Measurements from ENCODE around the gene C10orf95.

DNA sequence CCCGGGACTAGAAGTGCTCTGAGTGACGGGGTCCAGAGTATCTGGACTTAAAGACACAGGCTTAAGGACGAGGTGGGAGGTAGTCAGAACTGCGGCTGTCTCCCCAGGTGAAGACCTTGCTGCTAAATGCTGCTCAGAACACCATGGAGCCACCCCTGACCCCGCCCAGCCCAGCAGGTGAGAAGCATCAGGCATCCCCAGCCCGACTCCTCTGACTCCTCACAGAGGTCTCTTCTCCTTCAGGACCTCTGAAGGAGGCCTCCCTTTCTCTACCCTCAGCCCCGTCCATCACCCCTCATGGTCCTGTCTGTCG is 50.0 kb downstream of the C10orf95 start:
- TF ChIP-seq, protein P1, sequence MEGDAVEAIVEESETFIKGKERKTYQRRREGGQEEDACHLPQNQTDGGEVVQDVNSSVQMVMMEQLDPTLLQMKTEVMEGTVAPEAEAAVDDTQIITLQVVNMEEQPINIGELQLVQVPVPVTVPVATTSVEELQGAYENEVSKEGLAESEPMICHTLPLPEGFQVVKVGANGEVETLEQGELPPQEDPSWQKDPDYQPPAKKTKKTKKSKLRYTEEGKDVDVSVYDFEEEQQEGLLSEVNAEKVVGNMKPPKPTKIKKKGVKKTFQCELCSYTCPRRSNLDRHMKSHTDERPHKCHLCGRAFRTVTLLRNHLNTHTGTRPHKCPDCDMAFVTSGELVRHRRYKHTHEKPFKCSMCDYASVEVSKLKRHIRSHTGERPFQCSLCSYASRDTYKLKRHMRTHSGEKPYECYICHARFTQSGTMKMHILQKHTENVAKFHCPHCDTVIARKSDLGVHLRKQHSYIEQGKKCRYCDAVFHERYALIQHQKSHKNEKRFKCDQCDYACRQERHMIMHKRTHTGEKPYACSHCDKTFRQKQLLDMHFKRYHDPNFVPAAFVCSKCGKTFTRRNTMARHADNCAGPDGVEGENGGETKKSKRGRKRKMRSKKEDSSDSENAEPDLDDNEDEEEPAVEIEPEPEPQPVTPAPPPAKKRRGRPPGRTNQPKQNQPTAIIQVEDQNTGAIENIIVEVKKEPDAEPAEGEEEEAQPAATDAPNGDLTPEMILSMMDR (IDR thresholded peaks at IDR 0.05), result no peak
- no peak for TF ChIP-seq EZH2 (IDR thresholded peaks at IDR 0.05)
- no peak for TF ChIP-seq EZH2phosphoT487 (IDR thresholded peaks at IDR 0.05)

All from neural progenitor cell (in vitro differentiated cells).